Islet of Langerhans (tissue), 1 donor: ENCODE data around the gene ZNF408.
"Not testable (repeated sequence)": the region's sequence is repeated elsewhere in the genome, so short reads cannot be mapped to it uniquely, and the experiment has no call there.

Experiments used
- FAIRE-seq: peaks from one replicate; lab custom pipeline; 2011; peaks lifted over from hg19 to GRCh38; lab: Jason Lieb, UNC

The ZNF408 gene

DNA sequence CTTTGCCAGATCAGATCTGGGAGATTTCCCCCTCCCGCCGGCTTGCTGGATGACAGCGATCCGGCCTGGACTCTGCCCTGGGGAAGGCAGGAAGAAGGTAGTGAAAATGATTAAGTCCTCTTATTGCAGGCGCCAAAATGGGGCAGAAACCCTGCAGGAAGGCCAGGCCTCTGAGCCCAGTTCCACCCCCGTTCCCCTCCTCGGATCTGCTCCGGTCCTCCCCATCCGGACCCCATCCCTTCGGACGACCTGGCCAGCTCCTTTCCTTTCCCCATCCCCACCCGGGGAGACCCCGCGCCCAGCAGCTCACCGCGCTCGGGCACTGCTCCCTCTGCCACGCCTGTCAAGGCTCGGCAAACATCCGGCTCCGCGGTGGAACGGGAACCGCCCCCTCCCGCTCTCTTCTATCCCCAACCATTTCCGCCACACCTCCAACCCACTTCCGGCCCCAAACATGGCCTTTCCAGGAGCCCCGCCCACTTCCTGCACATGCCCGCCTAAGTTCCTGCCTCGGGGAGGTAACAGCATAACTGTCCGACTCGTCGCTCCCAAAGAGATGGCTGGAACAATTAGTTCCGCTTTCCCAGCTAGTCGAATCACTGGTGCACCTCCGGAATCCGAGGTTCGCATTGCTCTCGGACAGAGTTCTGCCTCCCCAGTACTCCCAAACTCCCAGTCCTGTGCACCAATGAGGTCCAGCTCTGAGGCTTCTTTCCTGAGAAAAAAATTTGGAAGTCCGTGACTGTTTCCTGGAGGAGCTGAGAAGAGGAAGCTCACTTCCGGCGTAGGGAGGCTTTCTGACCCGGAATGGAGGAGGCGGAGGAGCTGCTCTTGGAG, at the start of gene ZNF408, which contains the start of gene ARHGAP1:
Gene ZNF408, plus strand, starts transcription at position 791 of the 837 bp plus-strand sequence. Its CDS starts 17 bp downstream, at position 808.
Gene ARHGAP1, minus strand, starts transcription at position 379 of the 837 bp plus-strand sequence. CDS start 4,512 bp downstream, outside the sequence.
- FAIRE-seq: peak; percentile 49

DNA sequence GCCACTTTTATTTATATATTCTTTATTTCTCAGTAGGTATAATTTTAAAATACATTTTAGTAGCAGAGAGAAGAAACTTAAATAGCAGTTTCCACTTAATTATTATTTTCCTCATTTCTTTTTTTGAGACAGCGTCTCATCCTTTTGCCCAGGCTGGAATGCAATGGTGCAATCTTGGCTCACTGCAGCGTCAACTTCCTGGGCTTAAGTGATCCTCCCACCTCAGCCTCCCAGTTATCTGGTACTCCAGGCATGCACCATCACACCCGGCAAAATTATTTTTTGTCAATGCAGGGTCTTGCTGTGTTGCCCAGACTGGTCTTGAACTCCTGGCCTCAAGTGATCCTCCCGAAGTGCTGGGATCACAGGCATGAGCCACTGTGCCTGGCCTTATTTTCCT, 45.2 kb upstream of the ZNF408 start:
- FAIRE-seq: no peak

DNA sequence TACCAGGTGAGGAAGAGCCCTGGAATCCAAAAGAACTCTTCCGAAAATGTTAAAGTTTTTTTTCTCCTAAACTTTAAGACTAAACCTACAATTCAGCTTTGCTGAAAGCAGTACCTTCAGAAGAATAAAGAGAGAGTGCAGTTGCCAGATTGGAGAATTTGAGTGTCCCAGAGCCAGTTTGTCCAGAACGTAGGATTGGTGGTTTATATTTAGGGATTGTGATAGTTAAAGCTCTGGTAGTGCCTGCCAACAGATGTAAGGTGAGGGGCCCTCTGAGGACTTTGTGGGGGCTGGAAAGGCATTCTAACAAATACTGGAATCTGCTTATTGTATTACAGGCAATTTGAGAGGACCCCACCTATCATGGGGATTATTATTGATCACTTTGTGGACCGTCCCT, 43.6 kb upstream of the ZNF408 start:
- FAIRE-seq: no peak

DNA sequence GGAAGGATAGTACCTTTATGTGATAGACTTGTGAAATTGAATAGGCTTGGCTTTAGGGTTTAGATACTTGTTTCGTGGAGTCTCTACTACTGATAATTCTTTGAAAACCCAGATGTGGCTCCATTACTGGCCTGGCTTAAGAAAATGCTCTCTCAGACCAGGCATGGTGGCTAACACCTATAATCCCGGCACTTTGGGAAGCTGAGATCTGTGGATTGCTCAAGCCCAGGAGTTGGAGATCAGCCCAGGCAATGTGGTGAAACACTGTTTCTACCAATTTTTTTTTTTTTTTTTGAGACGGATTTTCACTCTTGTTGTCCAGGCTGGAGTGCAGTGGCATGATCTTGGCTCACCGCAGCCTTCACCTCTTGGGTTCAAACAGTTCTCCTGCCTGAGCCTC, 42.6 kb upstream of the ZNF408 start:
- FAIRE-seq: no peak

DNA sequence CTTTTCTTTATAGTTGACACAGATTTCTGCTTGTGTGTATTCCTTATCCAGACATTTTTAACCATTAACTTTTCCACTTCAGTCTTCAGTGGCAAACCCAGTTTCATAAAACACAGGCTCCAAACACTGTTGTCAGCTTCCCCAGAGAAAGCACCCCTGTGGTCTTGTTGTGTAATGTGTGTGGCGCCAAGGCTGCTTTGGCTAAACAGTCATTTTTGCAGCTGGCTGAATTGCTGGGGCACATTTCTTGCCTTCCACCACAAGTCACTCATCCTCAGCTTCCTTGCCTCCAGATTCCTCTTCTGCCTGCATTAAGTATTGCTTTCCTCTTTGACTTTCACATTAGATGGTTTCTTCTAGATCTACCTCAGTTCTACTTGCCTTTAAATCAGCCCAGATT, 40.9 kb upstream of the ZNF408 start:
- FAIRE-seq: no peak

DNA sequence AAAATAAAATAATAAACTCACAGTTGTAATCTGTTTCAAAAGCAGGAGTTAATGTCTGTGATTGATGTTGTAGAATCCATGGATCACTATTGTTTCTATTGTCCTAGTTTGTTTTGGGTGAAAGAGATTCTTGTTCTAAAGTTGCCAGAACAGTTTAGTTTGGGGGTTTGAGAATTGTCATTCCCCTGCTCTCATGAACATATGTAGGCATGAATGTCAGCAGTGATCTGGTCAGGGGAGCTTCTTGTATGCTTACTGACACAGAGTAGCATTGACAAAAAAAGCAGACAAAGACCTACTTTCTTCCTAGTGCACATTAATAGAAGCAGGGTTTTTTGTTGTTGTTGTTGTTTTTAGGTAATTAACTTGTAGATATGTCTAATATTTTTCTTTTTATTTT, 39.0 kb upstream of the ZNF408 start:
- no peak for FAIRE-seq

DNA sequence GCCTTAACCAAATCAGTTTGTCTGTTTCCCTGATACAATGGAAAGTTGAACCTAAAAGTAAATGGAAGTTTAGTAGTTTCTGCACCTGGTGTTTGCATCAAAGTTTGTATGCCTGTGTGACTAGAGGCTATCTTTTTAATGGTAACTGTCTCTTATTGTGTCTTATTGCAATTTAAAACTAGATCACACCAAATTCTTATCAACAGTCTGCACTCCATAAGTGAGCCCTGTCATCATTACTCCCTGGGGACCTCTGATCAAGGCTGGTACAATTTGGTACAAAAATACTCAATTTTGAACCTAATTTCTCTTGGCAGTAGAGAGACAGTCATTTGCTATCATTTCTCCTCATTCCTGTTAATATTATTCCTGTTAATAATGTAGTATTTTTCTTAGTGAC, 38.5 kb upstream of the ZNF408 start:
- no peak for FAIRE-seq

DNA sequence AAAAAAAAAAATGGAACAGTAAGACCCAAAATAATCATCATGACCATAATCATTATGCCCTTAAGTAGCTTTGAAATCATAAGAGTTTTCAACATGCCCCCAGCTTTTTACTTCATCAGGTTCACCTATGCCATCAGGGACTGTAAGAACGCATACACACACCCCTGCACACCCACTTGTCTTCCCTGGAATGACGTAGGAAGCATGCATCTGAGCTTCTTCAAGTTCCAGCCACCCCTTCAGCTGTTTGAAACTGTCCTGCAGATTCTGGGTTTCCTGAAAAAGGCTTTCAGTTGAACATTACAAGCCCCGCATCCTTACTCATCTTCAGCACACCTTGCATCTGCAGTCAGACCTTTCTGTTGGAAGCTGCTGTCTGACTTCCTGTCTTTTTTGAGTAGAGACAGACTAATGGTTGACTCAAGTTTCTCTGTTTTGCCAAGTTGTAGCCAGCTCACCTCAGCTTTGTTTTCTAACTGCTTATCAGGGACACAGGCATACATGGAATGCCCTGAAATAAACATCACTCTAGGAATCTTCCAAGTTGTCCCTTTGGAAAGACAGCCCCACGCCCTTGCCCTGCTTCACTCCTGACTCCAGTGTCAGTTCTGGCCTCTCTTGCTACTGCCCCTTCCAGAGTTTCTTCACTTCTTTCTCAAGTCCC, 37.4 kb upstream of the ZNF408 start:
- FAIRE-seq: no peak

DNA sequence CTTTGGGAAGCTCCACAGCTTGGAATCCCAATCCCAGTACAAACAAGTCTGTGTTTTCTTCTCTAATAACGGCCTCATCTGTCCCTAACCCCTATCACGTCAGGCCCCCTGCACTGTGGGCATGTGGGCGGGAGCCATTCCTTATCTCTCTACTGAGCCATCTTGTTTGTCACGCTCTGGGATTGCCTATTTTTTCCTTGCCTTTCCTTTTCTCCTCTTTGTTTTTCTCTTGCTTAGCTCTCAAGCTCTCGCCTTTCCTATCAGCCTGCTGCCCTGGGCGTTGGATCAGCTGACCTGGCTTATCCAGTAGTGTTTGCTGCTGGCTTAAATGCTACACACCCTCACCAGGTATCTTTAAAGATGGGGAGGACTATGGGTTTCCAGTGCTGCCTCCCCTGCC, 36.2 kb upstream of the ZNF408 start:
- no peak for FAIRE-seq

DNA sequence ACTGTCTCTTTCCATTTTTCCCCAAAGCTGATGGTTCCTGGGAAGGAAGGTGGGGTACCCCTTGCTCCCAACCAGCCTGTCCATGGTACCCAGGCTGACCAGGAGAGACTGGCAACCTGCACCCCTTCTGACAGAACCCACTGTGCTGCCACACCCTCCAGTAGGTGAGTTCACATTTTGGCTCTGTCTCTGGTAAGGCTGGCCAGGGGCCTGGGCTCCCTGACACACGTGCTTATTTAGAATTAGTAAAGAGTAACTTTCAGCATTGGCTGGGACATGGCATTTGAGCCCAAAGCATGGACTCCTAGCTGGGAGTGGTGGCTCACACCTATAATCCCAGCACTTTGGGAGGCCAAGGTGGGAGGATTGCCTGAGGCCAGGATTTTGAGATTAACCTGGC, 35.5 kb upstream of the ZNF408 start:
- no peak for FAIRE-seq

DNA sequence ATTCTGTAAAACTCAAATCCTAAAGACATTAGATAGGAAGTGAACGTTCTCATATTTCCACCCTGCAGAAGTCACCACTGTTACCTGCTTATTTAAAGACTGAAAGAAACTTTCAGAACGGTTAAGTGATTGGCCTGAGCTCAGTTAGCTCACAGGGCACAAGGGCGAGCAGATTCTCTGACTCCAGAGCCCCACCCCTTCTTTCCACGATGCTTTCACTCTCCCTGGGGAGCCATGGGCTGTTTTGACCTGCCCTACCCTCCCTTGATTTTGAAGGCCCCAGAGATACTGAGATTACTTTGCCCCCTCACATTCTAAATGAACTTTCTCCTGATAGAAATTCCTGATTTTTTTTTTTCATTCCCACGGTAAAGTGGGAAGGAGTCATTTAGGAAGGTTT, 34.3 kb upstream of the ZNF408 start:
- FAIRE-seq: no peak

DNA sequence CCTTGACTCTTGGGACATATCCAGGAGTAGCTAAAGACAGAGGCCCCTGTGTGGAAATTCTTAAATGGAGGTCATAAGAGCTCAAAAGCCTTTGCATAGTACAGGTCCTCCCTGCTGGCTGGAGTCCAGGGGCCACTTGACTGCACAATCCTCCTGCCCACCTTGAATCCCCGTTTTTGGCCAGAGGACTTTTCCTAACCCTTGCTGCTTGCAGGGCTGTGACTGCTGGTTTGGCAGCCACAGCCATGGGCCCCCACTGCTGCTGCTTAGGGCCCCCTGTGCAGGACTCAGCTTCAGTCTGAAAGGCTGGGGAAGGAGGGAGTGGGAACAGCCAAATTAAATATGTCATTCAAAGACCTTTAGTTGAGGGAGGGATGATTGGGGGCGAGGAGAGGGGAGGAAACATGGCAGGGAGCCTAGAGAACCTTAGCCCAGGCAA, 33.8 kb upstream of the ZNF408 start:
- no peak for FAIRE-seq

DNA sequence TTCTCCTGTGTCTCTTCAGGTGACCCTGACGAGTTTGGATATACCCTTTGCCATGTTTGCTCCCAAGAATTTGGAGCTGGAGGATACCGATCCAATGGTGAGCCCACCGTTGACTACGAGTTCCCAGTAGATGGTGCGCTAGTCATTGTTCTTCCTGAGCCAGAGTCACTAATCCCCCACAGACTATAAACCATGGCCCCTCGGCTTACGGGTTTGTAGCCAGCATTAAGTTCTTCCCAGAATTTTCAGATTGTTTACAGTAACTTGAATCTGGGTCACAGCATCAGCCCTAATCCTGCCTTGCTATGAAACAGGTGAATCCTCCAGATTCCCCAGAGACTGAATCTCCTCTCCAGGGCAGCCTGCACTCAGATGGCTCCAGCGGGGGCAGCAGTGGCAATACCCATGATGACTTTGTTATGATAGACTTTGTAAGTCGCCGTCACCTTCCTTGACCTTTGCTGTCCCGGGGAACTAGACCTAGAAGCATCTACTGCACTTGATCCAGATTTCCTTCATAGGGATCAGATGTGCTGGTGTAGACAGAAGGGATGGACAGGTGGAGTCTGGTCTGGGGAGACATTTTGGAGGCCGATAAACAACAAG, 32.2 kb upstream of the ZNF408 start:
- no peak for FAIRE-seq

DNA sequence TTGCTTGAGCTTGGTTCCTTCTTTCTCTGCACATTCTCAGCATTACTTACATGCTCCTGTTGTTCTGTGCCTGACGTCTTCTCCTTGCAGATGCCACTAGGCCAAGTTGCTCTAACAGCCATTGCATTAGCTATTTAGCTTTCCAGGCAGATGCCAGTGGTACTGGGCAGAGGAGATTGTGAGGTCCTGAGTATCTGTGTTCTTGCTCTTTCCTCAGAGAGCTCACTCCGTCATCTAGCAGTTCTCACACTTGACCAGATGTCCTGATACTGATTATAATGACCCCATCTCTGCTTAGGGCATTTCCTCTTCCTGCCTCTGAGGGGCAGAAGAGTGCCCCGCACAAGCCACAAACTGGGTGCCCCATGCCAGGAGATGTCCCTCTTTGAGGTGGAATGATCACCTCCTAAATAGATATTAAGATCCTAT, 31.1 kb upstream of the ZNF408 start:
- FAIRE-seq: no peak

DNA sequence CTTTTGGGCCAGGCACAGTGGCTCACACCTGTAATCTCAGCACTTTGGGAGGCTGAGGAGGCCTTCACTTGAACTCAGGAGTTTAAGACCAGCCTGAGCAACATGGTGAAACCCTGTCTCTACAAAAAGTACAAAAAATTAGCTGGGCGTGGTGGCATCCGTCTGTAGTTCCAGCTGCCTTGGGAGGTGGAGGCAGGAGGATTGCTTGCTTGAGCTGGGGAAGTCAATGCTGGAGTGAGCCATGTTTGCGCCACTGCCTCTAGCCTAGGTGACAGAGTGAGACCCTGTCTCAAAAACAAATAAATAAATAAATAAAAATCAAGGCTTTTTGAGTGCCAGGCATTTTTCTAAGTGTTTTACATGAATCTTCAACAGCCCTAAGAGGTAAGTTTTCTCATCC, 30.3 kb upstream of the ZNF408 start:
- FAIRE-seq: not testable (repeated sequence)

DNA sequence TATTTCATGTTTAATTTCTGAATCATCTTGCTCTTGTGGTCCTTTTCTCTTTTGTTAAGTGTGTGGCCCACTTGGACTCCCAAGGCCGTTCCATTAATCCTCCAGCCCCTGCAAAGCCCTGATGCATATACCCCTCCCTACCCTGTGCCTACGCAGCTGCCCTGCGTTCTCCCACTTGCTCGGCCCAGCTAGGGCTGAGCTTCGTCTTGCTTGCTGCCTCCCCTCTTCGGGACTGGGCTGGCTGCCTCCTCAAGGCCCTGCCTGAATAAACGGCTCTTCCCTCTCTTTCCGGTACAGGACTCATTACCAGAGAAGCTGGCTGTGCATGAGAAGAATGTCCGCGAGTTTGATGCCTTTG, 28.9 kb upstream of the ZNF408 start:
- FAIRE-seq: no peak

DNA sequence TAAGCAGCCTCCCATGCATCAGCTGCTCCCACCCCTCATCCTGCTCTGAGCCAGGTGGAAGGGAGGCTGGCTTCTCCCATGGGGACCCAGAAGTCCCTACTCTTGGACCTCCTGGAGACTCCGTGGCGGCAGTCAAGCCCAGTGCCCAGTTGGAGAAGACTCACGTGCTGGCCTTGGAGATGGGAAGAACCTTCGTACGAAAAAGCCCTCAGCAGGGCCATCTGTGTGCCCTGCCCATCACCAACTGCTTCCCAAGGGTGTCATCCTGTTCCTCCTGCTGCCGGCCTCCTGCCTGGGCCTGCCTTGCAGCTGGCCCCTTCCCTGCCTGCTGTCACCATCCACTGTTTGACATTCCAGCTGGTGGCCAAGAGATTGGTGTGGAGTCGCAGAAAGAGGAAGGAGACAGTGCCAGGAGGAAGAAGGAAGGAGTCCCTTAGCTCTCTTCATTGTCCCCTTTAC, 28.4 kb upstream of the ZNF408 start:
- FAIRE-seq: no peak

DNA sequence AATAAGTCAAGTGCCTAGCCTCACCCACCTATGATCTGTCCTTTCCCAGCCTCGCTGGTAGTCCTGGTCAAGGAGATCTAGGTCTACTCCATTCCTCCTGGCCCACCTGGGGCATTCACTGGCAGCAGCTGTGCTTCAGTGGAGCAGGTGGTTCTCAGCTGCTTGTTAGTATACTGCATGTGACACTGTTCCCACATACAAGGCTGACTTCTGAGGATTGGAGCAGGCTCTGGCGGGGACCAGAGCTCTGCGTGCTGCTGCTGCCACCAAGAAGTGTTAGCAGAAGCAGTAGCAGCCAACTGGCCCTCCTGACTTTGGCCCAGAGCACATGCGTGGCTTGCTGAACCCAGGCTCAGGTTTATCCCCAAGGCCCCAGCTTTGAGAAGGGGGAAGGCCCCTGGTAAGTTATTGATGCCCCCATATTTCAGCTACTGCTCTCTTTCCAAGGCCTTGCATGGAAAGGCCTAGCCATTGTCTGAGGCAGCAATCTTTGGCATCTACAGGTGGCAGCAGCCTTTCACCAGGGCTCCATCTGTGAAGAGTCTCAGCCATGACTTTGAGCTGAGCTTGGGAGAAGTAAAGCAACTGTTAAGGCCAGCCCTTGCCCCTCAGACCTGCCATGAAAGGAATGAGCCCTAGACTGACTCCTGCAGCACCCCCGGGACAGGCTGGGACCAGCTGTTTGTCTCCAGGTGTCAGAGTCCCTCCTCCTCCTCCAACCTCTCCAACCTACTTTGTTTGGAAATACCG, 26.9 kb upstream of the ZNF408 start:
- no peak for FAIRE-seq

DNA sequence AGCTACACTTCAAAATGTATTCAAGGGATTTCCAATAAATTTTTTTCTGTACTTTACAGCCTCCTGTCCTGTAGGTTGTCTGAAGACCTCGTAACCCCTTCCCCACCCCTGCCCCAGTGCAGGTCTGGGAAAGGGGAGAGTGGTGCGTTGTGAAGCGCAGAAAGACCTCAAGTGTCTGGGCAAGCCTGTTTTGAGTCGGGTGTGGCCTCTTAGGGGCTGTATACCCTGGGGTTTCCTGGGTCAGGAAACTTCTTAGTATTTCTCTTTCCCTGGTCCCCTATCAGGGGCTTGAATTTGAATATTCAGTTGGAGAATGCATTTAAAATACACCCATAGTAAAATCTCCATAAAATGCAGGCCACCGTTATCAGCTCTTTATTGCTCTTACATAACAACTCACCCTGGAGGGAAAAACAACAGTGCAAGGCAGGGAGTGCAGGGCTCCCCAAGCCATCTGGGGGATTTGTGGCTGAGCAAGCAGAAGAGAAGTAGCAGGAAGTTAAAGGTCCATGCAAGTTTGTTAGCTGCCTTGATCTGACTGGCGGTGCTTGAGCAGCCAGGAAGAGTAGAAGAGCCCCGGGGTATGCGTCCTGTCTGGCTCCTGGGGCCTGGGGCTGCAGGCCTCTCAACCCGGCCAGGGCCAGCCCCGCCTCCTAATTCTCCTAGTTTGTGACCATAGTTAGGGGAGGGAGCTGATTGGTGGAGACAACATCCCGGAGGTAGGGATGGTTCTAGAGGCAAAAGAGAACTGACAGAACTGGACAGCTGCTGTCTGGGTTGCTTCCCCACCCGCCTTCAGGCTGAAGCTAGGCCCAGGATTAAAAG, 26.2 kb upstream of the ZNF408 start:
- no peak for FAIRE-seq

DNA sequence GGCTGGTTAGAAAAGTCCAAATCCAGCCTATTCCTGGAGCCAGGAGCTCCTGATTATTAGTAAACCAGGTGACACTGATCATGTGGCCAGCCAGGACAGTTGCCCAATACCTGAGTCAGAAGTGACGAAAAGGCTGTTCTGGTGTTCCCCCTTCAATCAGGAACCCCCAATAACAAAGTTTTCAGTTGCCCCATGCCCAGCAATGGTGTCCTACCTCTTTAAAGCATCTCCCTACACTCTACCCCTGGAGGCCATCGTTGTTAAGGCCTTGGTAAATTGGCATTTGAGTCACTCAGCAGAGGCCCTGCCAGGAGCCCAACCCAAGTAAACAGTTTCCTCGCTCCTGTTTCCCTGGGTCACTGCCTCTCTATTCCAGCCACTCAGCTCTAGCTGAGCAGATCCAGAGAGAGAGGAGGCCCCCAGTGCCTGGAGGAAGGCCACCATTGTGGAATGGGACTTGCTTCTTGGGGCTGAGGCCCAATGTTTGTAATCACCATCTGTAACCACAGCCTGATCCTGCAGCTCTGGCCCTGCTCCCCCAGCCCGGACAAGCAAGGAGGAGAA, 25.5 kb upstream of the ZNF408 start:
- peak; percentile 71 for FAIRE-seq

DNA sequence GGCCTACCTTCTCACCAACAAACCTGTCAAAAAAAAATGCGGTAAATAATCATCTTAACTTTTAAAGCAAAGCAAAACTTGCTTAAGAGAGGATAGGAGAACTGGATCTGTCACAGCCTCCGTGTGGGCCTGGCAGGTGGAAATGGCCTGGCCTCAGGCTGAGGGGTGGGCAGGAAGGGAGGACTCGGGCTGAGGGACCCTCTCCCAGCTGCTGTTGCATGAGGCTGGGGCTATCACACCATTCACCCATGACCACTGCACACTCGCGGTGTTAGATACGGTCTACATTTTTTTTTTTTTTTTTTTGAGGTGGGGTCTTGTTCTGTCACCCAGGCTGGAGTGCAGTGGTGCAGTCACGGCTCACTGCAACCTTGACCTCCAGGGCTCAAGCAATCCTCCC, 24.9 kb upstream of the ZNF408 start:
- no peak for FAIRE-seq
